Hepatocyte (in vitro differentiated cells): ENCODE measurements around the gene PAIP2B.

Source experiments
- EZH2 ChIP-seq: fragments of 200-600 bp; sonication (generic); IDR thresholded peaks from 2 replicates; pipeline ENCODE4 v1.6.1; 2016; ENCODE audit warnings: antibody characterized with exemption, mild to moderate bottlenecking, borderline replicate concordance
- EZH2phosphoT487 ChIP-seq: fragments of 200-600 bp; sonication (generic); IDR thresholded peaks from one replicate; pipeline ENCODE4 v1.6.1; 2018; ENCODE audit warnings: antibody characterized with exemption, mild to moderate bottlenecking, low read depth, moderate library complexity; ENCODE audit not compliant: unreplicated experiment, severe bottlenecking

DNA sequence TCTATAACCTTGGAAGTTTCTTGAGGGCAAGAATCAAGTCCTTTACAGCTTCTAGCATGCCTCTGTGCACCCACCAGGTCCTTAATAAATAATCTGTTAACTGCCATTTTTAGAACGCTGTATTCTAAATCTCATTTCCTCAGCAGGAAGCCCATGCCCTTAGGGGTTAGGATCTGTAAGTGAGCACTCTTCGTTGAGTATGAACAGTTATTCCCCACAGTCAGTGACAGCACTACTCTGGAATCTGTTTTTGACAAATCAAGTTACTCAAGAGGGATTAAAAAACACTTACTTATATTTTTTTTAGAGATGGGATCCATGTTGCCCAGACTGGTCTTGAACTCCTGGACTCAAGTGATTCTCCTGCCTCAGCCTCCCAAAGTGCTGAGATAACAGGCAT, 14.6 kb downstream of the PAIP2B start:
- no peak for TF ChIP-seq EZH2phosphoT487
- TF ChIP-seq EZH2 = no peak
